ENCODE measurements around the gene COL26A1.
A peak's percentile ranks its signal among the peaks of the same experiment; 100 is the strongest.

Gene COL26A1

DNA sequence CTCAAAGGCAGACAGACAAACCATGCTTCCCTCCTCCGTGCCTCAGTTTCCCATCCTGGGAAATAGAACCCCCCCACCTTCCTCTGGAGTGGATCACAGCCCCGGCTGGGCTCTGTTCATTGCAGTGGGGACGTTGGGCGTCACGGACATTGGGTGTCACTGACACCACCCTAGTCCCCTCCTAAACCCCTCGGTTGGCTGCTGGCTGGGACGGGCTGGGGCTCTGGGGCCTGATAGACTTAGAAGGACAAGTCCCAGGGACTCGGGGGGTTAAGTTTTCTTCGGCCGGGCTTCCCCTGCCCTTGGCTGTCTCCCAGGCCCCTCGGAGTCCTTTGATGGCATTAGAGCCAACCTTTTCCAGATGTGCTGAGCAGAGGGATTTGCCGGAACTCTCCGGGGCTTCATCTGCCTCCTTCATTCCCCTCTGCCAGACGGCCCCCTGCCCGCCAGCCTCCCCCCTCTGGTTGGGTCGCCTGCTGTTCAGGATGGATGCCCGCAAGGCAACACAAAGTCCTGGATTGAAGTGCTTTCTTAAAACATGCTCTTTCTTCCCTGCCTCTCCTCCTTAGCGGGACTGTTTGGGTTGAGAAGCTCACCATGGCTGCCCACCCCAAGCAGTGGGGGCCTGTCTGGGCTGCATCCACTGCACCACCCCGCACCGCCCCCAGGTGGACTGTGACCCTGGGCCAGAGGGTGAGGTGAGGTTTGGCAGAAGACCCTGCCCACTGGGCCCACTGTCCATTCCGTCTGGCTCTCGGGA is 73.0 kb downstream of the COL26A1 start:
- no peak overlapping the region for H2BK120ac ChIP-seq (ENCODE audit: insufficient read depth, low read length, poor library complexity)
- peak overlapping the region; percentile 81 for H2AK5ac ChIP-seq (ENCODE audit: low read length)
- H4K8ac ChIP-seq (ENCODE audit: low read depth, low read length), result peak overlapping the region; percentile 54
- H2BK12ac ChIP-seq (ENCODE audit: low read length), result peak overlapping the region; percentile 40
- H3K36me3 ChIP-seq (ENCODE audit: control insufficient read depth in 1 of 2, insufficient read depth in 2 of 2, low read length in 2 of 2), result peaks cover 0 to 2% of the 10 kb centered on the region in 2 experiments
- no peak overlapping the region for H3K4me2 ChIP-seq (ENCODE audit: low read length)
- H3K79me1 ChIP-seq (ENCODE audit: low read length), result peaks cover 5% of the 10 kb centered on the region
- peaks cover 8 to 12% of the 10 kb centered on the region in 2 experiments for H3K4me1 ChIP-seq (ENCODE audit: control insufficient read depth in 1 of 2, insufficient read depth in 2 of 2, low read length in 2 of 2)
- peak overlapping the region; percentile 83 for H3K14ac ChIP-seq (ENCODE audit: low read length)
- H2BK5ac ChIP-seq (ENCODE audit: low read depth, low read length, poor library complexity), result no peak overlapping the region
- H3K4me3 ChIP-seq (ENCODE audit: low read depth, low read length), result no peak overlapping the region
- no peaks in the 10 kb centered on the region for H3K27me3 ChIP-seq (ENCODE audit: insufficient read depth, low read length)
- no peak overlapping the region for H4K12ac ChIP-seq (ENCODE audit: low read depth, low read length)
- DNase-seq, result no peak
- WGBS (ENCODE audit: extremely low coverage, insufficient coverage, insufficient read length), result no CpG with 5 or more reads among the region's 22 CpGs
- no peaks in the 10 kb centered on the region for H3K9me3 ChIP-seq (ENCODE audit: insufficient read depth, low read depth, low read length)
- H3K23ac ChIP-seq (ENCODE audit: low read length), result no peak overlapping the region
- peak overlapping the region; percentile 48 for H4K91ac ChIP-seq (ENCODE audit: low read depth, low read length)
- H3K18ac ChIP-seq (ENCODE audit: low read length), result peak overlapping the region; percentile 86
- H3K79me2 ChIP-seq (ENCODE audit: control insufficient read depth, insufficient read depth, low read length, poor library complexity), result peaks cover 1% of the 10 kb centered on the region
- no peak overlapping the region for H3K27ac ChIP-seq (ENCODE audit: low read depth, low read length)
- no peak overlapping the region for H3K4ac ChIP-seq (ENCODE audit: low read depth, low read length)
- H3K9ac ChIP-seq (ENCODE audit: low read length), result no peak overlapping the region
- no peak overlapping the region for H2AFZ ChIP-seq (ENCODE audit: insufficient read depth, low read length, poor library complexity)

- Histone ChIP-seq H3K4me2 (ENCODE audit: low read length) (no peak overlapping the region), H3K23ac (ENCODE audit: low read length) (no peak overlapping the region), H3K4me1 (ENCODE audit: control insufficient read depth in 1 of 2, insufficient read depth in 2 of 2, low read length in 2 of 2) (peaks cover 8 to 12% of the 10 kb centered on the region in 2 experiments), H2BK120ac (ENCODE audit: insufficient read depth, low read length, poor library complexity) (peak overlapping the region; percentile 34), H2BK12ac (ENCODE audit: low read length) (no peak overlapping the region), H3K9ac (ENCODE audit: low read length) (no peak overlapping the region), H3K4me3 (ENCODE audit: low read depth, low read length) (no peak overlapping the region), H3K79me2 (ENCODE audit: control insufficient read depth, insufficient read depth, low read length, poor library complexity) (peaks cover 1% of the 10 kb centered on the region), H3K14ac (ENCODE audit: low read length) (peak overlapping the region; percentile 83), H4K12ac (ENCODE audit: low read depth, low read length) (no peak overlapping the region), H4K8ac (ENCODE audit: low read depth, low read length) (no peak overlapping the region), H3K9me3 (ENCODE audit: insufficient read depth, low read depth, low read length) (no peaks in the 10 kb centered on the region), H3K27me3 (ENCODE audit: insufficient read depth, low read length) (no peaks in the 10 kb centered on the region), H3K36me3 (ENCODE audit: control insufficient read depth in 1 of 2, insufficient read depth in 2 of 2, low read length in 2 of 2) (peaks cover 0 to 2% of the 10 kb centered on the region in 2 experiments), H2AFZ (ENCODE audit: insufficient read depth, low read length, poor library complexity) (no peak overlapping the region), H3K79me1 (ENCODE audit: low read length) (peaks cover 5% of the 10 kb centered on the region), H3K4ac (ENCODE audit: low read depth, low read length) (no peak overlapping the region), H3K27ac (ENCODE audit: low read depth, low read length) (no peak overlapping the region), H4K91ac (ENCODE audit: low read depth, low read length) (no peak overlapping the region), H2AK5ac (ENCODE audit: low read length) (peak overlapping the region; percentile 39), H2BK5ac (ENCODE audit: low read depth, low read length, poor library complexity) (no peak overlapping the region), H3K18ac (ENCODE audit: low read length) (peak overlapping the region; percentile 86)
- DNase-seq, result no peak
- no CpG with 5 or more reads among the region's 15 CpGs for WGBS (ENCODE audit: extremely low coverage, insufficient coverage, insufficient read length)
Measured at GRCh38 chr7:101436221-101436735, 73.6 kb downstream of the COL26A1 start.

- Histone ChIP-seq H3K4ac (ENCODE audit: low read depth, low read length) (no peak overlapping the region), H3K4me2 (ENCODE audit: low read length) (no peak overlapping the region), H2BK12ac (ENCODE audit: low read length) (no peak overlapping the region), H3K23ac (ENCODE audit: low read length) (no peak overlapping the region), H3K4me1 (ENCODE audit: control insufficient read depth in 1 of 2, insufficient read depth in 2 of 2, low read length in 2 of 2) (peaks cover 14 to 17% of the 10 kb centered on the region in 2 experiments), H3K14ac (ENCODE audit: low read length) (no peak overlapping the region), H2AFZ (ENCODE audit: insufficient read depth, low read length, poor library complexity) (no peak overlapping the region), H4K12ac (ENCODE audit: low read depth, low read length) (no peak overlapping the region), H3K4me3 (ENCODE audit: low read depth, low read length) (no peak overlapping the region), H3K79me1 (ENCODE audit: low read length) (peaks cover 10% of the 10 kb centered on the region), H4K91ac (ENCODE audit: low read depth, low read length) (no peak overlapping the region), H3K36me3 (ENCODE audit: control insufficient read depth in 1 of 2, insufficient read depth in 2 of 2, low read length in 2 of 2) (peaks cover 0 to 2% of the 10 kb centered on the region in 2 experiments), H2AK5ac (ENCODE audit: low read length) (no peak overlapping the region), H3K9me3 (ENCODE audit: insufficient read depth, low read depth, low read length) (no peaks in the 10 kb centered on the region), H3K79me2 (ENCODE audit: control insufficient read depth, insufficient read depth, low read length, poor library complexity) (peaks cover 3% of the 10 kb centered on the region), H4K8ac (ENCODE audit: low read depth, low read length) (no peak overlapping the region), H2BK5ac (ENCODE audit: low read depth, low read length, poor library complexity) (no peak overlapping the region), H2BK120ac (ENCODE audit: insufficient read depth, low read length, poor library complexity) (no peak overlapping the region), H3K9ac (ENCODE audit: low read length) (no peak overlapping the region), H3K18ac (ENCODE audit: low read length) (no peak overlapping the region), H3K27ac (ENCODE audit: low read depth, low read length) (no peak overlapping the region), H3K27me3 (ENCODE audit: insufficient read depth, low read length) (no peaks in the 10 kb centered on the region)
- peak; percentile 75 to 85 for DNase-seq
- no CpG with 5 or more reads among the region's 19 CpGs for WGBS (ENCODE audit: extremely low coverage, insufficient coverage, insufficient read length)
Measured at GRCh38 chr7:101436857-101437576, 74.3 kb downstream of the COL26A1 start.

GRCh38 chr7:101441890-101442289 is 79.2 kb downstream of the COL26A1 start:
- H4K91ac ChIP-seq (ENCODE audit: low read depth, low read length), result peak overlapping the region; percentile 85
- H2BK12ac ChIP-seq (ENCODE audit: low read length), result peak overlapping the region; percentile 87
- H3K79me2 ChIP-seq (ENCODE audit: control insufficient read depth, insufficient read depth, low read length, poor library complexity), result peaks cover 1% of the 10 kb centered on the region
- peak overlapping the region; percentile 36 for H2BK5ac ChIP-seq (ENCODE audit: low read depth, low read length, poor library complexity)
- no peak overlapping the region for H3K4ac ChIP-seq (ENCODE audit: low read depth, low read length)
- no peak overlapping the region for H3K23ac ChIP-seq (ENCODE audit: low read length)
- no peak overlapping the region for H3K4me2 ChIP-seq (ENCODE audit: low read length)
- no peak overlapping the region for H2AFZ ChIP-seq (ENCODE audit: insufficient read depth, low read length, poor library complexity)
- H3K36me3 ChIP-seq (ENCODE audit: control insufficient read depth in 1 of 2, insufficient read depth in 2 of 2, low read length in 2 of 2), result no peaks in the 10 kb centered on the region
- peak overlapping the region; percentile 76 for H2BK120ac ChIP-seq (ENCODE audit: insufficient read depth, low read length, poor library complexity)
- H3K4me1 ChIP-seq (ENCODE audit: control insufficient read depth in 1 of 2, insufficient read depth in 2 of 2, low read length in 2 of 2), result peaks cover 17 to 24% of the 10 kb centered on the region in 2 experiments
- no peak overlapping the region for H3K27ac ChIP-seq (ENCODE audit: low read depth, low read length)
- no peak overlapping the region for H3K4me3 ChIP-seq (ENCODE audit: low read depth, low read length)
- no CpG with 5 or more reads among the region's 7 CpGs for WGBS (ENCODE audit: extremely low coverage, insufficient coverage, insufficient read length)
- peak overlapping the region; percentile 3 for H3K14ac ChIP-seq (ENCODE audit: low read length)
- no peak for DNase-seq
- H4K8ac ChIP-seq (ENCODE audit: low read depth, low read length), result peak overlapping the region; percentile 36
- H3K9ac ChIP-seq (ENCODE audit: low read length), result no peak overlapping the region
- peak overlapping the region; percentile 13 for H2AK5ac ChIP-seq (ENCODE audit: low read length)
- no peak overlapping the region for H4K12ac ChIP-seq (ENCODE audit: low read depth, low read length)
- H3K9me3 ChIP-seq (ENCODE audit: insufficient read depth, low read depth, low read length), result no peaks in the 10 kb centered on the region
- peak overlapping the region; percentile 15 for H3K18ac ChIP-seq (ENCODE audit: low read length)
- H3K27me3 ChIP-seq (ENCODE audit: insufficient read depth, low read length), result no peaks in the 10 kb centered on the region
- peaks cover 16% of the 10 kb centered on the region for H3K79me1 ChIP-seq (ENCODE audit: low read length)
